Chondrocyte (in vitro differentiated cells): Measurements from ENCODE around the gene ANK2. TPM values are rescaled to one million over a fixed set of nuclear protein-coding genes. Genes with fewer than 3 reads are reported as not detected.
"Not testable (repeated sequence)": the region's sequence is repeated elsewhere in the genome, so short reads cannot be mapped to it uniquely, and the experiment has no call there.

Experiments used
- DNase-seq: peaks from one replicate; pipeline ENCODE4 v3.0.0; 2021; ENCODE audit warnings: mixed read lengths, low spot score
- H3K27ac Mint-ChIP-seq: one replicate; pipeline ENCODE4 v1.8.0; 2021; ENCODE audit warnings: mild to moderate bottlenecking, moderate library complexity, mixed read lengths; ENCODE audit not compliant: unreplicated experiment
- H3K27me3 Mint-ChIP-seq: 2 replicates; pipeline ENCODE4 v1.8.0; 2021; ENCODE audit warnings: low read depth, mixed read lengths
- H3K36me3 Mint-ChIP-seq: 2 replicates; pipeline ENCODE4 v1.8.0; 2021; ENCODE audit warnings: low read depth, mixed read lengths
- H3K4me1 Mint-ChIP-seq: 2 replicates; pipeline ENCODE4 v1.8.0; 2021; ENCODE audit warnings: low read depth, mild to moderate bottlenecking, mixed read lengths
- H3K4me3 Mint-ChIP-seq: one replicate; pipeline ENCODE4 v1.8.0; 2021; ENCODE audit warnings: mild to moderate bottlenecking, moderate library complexity, mixed read lengths; ENCODE audit not compliant: unreplicated experiment
- H3K9me3 Mint-ChIP-seq: 2 replicates; pipeline ENCODE4 v1.8.0; 2021; ENCODE audit warnings: low read depth, mixed read lengths
- total RNA-seq: library from RNA; stranded (reverse); gene quantifications from 3 replicates; pipeline ENCODE4 v1.2.1, GENCODE V29; 2021
- TF ChIP-seq, protein P1 (sequence below): fragments of 200-600 bp; sonication (generic); IDR thresholded peaks from 2 replicates; pipeline ENCODE4 v1.5.0; 2021; ENCODE audit warnings: antibody characterized with exemption, mild to moderate bottlenecking, moderate library complexity

Gene ANK2
- total RNA-seq, 1 donor from 2014 or later, result 71.2 TPM

DNA sequence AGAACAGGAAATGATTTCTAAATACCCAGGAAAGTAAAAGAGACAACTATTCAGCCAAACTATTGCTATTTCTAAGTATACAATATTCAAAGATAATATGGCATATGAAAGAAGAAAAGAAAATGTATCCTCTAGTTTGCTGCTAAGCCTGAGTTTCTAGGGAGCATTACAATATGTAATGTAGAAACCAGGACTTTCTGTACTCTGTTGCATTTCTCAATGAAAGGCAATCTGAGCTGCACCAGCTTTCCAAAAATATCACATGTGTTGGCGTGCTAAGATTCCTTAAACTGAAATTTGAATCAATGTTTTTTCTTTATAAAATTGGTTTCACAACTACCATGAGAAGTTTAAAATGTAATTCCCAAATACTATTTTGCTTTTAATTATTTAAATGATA, 129.6 kb downstream of the ANK2 start:
- no peaks in the 10 kb centered on the region for H3K27me3 Mint-ChIP-seq
- no peaks in the 10 kb centered on the region for H3K9me3 Mint-ChIP-seq
- H3K27ac Mint-ChIP-seq, result peak overlapping the region; percentile 88
- H3K36me3 Mint-ChIP-seq, result peaks cover 4% of the 10 kb centered on the region
- peaks cover 12% of the 10 kb centered on the region for H3K4me1 Mint-ChIP-seq
- no peak for DNase-seq
- H3K4me3 Mint-ChIP-seq, result no peak overlapping the region
- TF ChIP-seq, protein P1, sequence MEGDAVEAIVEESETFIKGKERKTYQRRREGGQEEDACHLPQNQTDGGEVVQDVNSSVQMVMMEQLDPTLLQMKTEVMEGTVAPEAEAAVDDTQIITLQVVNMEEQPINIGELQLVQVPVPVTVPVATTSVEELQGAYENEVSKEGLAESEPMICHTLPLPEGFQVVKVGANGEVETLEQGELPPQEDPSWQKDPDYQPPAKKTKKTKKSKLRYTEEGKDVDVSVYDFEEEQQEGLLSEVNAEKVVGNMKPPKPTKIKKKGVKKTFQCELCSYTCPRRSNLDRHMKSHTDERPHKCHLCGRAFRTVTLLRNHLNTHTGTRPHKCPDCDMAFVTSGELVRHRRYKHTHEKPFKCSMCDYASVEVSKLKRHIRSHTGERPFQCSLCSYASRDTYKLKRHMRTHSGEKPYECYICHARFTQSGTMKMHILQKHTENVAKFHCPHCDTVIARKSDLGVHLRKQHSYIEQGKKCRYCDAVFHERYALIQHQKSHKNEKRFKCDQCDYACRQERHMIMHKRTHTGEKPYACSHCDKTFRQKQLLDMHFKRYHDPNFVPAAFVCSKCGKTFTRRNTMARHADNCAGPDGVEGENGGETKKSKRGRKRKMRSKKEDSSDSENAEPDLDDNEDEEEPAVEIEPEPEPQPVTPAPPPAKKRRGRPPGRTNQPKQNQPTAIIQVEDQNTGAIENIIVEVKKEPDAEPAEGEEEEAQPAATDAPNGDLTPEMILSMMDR, result peak; percentile 33

DNA sequence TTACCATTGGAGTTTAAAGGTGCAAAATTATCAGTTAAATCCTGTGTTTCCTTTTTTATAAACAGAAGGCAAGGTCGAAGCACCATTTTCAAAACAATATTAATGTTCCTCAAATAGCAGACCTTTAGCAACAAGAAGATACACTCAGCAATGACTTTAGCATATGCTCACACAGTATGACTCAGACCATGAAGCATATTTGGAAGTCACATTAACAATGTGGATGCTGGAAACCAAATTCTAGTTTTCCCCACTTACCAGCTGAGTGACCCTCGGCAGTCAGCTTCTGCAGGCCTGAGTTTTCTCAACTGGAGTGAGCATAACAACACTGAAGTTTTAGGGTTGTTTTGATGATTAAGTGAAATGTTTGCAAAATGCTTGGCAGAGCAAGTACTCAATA, 130.5 kb downstream of the ANK2 start:
- Mint-ChIP-seq H3K36me3 (peaks cover 2% of the 10 kb centered on the region), H3K27me3 (no peaks in the 10 kb centered on the region), H3K9me3 (no peaks in the 10 kb centered on the region), H3K4me1 (peaks cover 12% of the 10 kb centered on the region), H3K4me3 (no peak overlapping the region), H3K27ac (peak overlapping the region; percentile 88)
- TF ChIP-seq, protein P1, result no peak
- no peak for DNase-seq

DNA sequence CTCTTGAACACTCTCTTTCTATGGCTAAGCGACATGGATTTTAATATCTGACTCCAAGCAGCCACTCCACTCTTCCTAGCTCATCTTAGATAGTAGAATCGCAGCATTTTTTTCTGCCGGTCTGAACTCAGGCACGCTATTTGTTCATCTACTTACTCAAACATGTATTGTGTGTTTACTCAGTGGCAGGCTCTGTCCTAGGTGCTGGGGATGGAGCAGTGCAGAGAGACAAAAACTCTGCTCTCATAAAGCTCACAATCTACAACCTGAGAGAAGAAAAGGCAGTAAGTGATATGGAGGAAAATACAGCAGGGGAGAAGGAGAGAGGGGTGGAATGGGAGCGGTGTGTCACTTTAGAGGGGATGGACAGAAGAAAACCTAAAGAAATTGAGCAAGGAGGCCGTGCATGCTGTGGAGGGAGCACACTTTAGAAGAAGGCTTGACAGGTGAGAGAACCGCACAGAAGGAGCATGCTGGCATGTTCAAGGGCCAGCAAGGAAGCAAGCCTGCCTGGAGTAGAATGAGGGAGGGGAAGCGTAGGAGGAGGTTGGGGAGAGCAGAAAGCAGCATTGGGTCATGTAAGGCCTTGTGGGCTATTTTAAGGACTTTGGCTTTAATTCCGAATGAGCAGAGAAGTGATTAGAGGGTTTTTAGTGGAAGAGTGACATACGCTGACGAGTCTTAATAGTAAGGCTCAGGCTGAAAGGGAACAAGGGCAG, 132.0 kb downstream of the ANK2 start:
- Mint-ChIP-seq H3K27me3 (no peaks in the 10 kb centered on the region), H3K36me3 (no peaks in the 10 kb centered on the region), H3K9me3 (no peaks in the 10 kb centered on the region), H3K4me3 (no peak overlapping the region), H3K27ac (no peak overlapping the region), H3K4me1 (peaks cover 12% of the 10 kb centered on the region)
- TF ChIP-seq, protein P1, result no peak
- no peak for DNase-seq

DNA sequence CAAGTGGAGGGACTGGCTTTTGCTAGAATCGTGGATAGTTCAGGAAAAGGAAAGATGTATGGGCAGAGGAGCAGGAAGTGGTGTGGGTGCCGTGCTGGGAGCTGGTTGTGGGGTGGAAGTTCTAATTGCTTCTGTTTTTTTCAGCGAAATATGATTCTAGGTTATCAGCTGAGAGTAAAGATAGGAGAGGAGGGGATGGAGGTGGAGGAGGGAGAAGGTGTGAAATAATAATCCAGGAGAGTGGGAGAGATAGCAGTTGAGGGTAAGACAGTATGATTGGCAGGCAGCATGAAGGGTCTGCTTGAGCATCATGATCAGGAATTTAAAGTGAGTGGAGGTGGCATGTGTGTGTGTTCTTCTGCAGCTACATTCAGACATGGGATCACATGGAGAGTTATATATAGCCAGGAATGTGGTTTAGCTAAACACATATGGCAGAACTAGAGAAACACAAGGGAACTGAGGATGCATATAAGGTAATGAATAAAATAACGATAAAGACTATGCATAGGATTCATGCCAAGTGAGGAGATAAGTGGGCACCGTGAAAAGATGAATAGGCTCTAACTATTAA, 133.7 kb downstream of the ANK2 start:
- no peaks in the 10 kb centered on the region for H3K9me3 Mint-ChIP-seq
- DNase-seq, result no peak
- no peak overlapping the region for H3K4me3 Mint-ChIP-seq
- H3K36me3 Mint-ChIP-seq, result no peaks in the 10 kb centered on the region
- no peak overlapping the region for H3K27ac Mint-ChIP-seq
- peaks cover 24% of the 10 kb centered on the region for H3K4me1 Mint-ChIP-seq
- H3K27me3 Mint-ChIP-seq, result no peaks in the 10 kb centered on the region
- TF ChIP-seq, protein P1, result no peak

DNA sequence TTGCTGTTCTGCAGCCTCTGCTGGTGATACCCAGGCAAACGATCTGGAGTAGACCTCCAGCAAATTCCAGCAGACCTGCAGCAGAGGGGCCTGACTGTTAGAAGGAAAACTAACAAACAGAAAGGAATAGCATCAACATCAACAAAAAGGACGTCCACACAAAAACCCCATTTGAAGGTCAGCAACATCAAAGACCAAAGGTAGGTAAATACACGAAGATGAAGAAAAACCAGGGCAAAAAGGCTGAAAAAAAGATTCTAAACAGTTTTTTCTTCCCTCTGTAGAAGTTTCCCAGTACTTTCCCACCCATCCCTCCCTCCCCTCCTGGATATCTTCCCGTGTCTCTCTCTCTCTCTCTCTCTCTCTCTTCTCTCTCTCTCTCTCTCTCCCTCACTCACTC, 136.8 kb downstream of the ANK2 start:
- not testable (repeated sequence) for H3K36me3 Mint-ChIP-seq, H3K9me3 Mint-ChIP-seq, H3K27me3 Mint-ChIP-seq, H3K27ac Mint-ChIP-seq, H3K4me3 Mint-ChIP-seq, DNase-seq
- peaks cover 16% of the 10 kb centered on the region for H3K4me1 Mint-ChIP-seq

DNA sequence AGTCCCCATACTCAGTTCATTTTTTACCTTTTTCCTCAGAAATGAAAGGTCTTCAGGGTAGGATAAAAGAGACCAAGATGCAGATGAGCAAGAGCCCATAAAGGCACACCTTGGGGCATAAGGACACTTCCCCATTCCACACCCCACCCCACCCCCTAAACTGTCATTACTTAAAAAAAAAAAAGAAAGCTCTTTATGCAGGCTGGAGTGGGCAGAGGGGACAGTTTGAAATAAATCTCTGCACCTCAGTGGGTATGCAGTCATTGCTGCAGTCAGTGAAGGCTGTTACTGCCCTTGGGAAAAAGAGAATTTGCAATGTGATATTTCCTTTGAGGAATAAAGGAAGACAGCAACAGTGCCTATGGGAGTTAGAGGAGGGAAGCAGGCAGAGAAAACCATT, 137.5 kb downstream of the ANK2 start:
- Mint-ChIP-seq H3K27ac (peak overlapping the region; percentile 60), H3K9me3 (no peaks in the 10 kb centered on the region), H3K27me3 (no peaks in the 10 kb centered on the region), H3K4me1 (peaks cover 16% of the 10 kb centered on the region), H3K36me3 (no peaks in the 10 kb centered on the region), H3K4me3 (no peak overlapping the region)
- no peak for DNase-seq
- TF ChIP-seq, protein P1, result no peak
